ENCODE data around the gene PCSK5. TPM values are rescaled to one million over a fixed set of nuclear protein-coding genes. Genes with fewer than 3 reads are reported as not detected.

The PCSK5 gene
- polyA plus RNA-seq, 1 donor from 2014 or later: 1.7 TPM

DNA sequence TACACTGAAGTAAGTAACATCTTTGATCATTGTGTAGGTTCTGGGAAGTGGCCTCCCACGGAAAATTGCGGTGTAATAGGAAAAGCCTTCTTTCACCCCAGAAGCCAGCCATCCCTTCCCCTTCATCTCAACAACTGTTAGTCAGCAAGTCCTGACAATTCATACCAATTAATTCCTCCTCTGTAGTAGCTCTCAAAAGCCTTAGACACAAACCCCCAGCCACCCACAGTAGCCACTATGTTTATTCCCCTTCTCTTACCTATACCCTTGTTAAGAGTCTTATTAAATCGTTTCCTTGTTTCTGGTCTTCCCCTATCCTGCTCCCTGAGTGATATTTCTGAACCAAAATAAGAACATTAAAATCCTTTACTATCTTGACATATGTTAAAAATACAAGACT lies 143.6 kb downstream of the PCSK5 start:
- Histone ChIP-seq H3K27ac (ENCODE audit: low read length) (no peak overlapping the region), H3K9me3 (ENCODE audit: low read length) (no peaks in the 10 kb centered on the region), H3K27me3 (ENCODE audit: insufficient read depth, low read depth, low read length) (no peaks in the 10 kb centered on the region), H2AFZ (ENCODE audit: low read depth, low read length) (no peak overlapping the region), H3K4me2 (ENCODE audit: low read length) (no peak overlapping the region), H3K9ac (ENCODE audit: low read length) (no peak overlapping the region), H3K4me3 (ENCODE audit: low read length) (no peak overlapping the region), H3F3A (ENCODE audit: insufficient read depth, low read length, poor library complexity, severe bottlenecking) (no peaks in the 10 kb centered on the region), H3K79me2 (replicated peaks; ENCODE audit: insufficient read depth, low read length) (no peaks in the 10 kb centered on the region), H4K20me1 (ENCODE audit: insufficient read depth) (no peaks in the 10 kb centered on the region), H3K36me3 (ENCODE audit: insufficient read depth, low read length) (no peaks in the 10 kb centered on the region), H3K9me2 (ENCODE audit: insufficient read depth, low read length) (no peaks in the 10 kb centered on the region)
- TF ChIP-seq, protein P1, sequence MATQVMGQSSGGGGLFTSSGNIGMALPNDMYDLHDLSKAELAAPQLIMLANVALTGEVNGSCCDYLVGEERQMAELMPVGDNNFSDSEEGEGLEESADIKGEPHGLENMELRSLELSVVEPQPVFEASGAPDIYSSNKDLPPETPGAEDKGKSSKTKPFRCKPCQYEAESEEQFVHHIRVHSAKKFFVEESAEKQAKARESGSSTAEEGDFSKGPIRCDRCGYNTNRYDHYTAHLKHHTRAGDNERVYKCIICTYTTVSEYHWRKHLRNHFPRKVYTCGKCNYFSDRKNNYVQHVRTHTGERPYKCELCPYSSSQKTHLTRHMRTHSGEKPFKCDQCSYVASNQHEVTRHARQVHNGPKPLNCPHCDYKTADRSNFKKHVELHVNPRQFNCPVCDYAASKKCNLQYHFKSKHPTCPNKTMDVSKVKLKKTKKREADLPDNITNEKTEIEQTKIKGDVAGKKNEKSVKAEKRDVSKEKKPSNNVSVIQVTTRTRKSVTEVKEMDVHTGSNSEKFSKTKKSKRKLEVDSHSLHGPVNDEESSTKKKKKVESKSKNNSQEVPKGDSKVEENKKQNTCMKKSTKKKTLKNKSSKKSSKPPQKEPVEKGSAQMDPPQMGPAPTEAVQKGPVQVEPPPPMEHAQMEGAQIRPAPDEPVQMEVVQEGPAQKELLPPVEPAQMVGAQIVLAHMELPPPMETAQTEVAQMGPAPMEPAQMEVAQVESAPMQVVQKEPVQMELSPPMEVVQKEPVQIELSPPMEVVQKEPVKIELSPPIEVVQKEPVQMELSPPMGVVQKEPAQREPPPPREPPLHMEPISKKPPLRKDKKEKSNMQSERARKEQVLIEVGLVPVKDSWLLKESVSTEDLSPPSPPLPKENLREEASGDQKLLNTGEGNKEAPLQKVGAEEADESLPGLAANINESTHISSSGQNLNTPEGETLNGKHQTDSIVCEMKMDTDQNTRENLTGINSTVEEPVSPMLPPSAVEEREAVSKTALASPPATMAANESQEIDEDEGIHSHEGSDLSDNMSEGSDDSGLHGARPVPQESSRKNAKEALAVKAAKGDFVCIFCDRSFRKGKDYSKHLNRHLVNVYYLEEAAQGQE (IDR thresholded peaks at IDR 0.05; ENCODE audit: borderline replicate concordance): no peak
- TF ChIP-seq RAD21 (conservative IDR thresholded peaks at IDR 0.05) (no peak), TAF1 (IDR thresholded peaks at IDR 0.05; ENCODE audit: low read depth) (no peak), EP300 (conservative IDR thresholded peaks at IDR 0.05; ENCODE audit: poor library complexity, severe bottlenecking) (no peak), SMC3 (conservative IDR thresholded peaks at IDR 0.05; ENCODE audit: poor library complexity) (no peak), EZH2 (IDR thresholded peaks at IDR 0.05; ENCODE audit: borderline replicate concordance, insufficient read depth, low read length, poor library complexity, severe bottlenecking) (no peak), MXI1 (conservative IDR thresholded peaks at IDR 0.05; ENCODE audit: poor library complexity, severe bottlenecking) (no peak), POLR2AphosphoS5 (IDR thresholded peaks at IDR 0.05) (no peak)
- TF ChIP-seq, protein P2, sequence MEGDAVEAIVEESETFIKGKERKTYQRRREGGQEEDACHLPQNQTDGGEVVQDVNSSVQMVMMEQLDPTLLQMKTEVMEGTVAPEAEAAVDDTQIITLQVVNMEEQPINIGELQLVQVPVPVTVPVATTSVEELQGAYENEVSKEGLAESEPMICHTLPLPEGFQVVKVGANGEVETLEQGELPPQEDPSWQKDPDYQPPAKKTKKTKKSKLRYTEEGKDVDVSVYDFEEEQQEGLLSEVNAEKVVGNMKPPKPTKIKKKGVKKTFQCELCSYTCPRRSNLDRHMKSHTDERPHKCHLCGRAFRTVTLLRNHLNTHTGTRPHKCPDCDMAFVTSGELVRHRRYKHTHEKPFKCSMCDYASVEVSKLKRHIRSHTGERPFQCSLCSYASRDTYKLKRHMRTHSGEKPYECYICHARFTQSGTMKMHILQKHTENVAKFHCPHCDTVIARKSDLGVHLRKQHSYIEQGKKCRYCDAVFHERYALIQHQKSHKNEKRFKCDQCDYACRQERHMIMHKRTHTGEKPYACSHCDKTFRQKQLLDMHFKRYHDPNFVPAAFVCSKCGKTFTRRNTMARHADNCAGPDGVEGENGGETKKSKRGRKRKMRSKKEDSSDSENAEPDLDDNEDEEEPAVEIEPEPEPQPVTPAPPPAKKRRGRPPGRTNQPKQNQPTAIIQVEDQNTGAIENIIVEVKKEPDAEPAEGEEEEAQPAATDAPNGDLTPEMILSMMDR (IDR thresholded peaks at IDR 0.05; ENCODE audit: poor library complexity, severe bottlenecking): no peak

DNA sequence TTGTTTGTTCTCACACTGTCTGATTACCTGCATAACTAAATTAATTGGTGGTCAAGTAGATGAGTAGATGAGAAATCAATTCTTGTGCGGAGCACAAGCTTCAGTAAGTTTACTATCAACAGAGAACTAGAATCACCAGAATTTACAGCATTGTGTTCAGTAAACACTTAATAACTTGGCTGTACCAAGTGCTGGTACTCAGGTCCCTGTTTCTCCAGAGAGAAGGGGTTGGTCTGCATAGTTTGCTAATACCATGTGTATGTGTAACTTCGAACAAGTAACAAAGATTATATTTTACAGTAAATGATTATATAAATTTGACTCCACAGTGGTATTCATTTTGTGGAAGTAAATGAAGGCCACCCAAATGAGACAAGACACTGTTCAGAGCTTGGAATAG lies 146.3 kb downstream of the PCSK5 start:
- Histone ChIP-seq H3K36me3 (ENCODE audit: insufficient read depth, low read length) (no peaks in the 10 kb centered on the region), H3K79me2 (replicated peaks; ENCODE audit: insufficient read depth, low read length) (no peaks in the 10 kb centered on the region), H3K9ac (ENCODE audit: low read length) (no peak overlapping the region), H3K27ac (ENCODE audit: low read length) (no peak overlapping the region), H3F3A (ENCODE audit: insufficient read depth, low read length, poor library complexity, severe bottlenecking) (no peaks in the 10 kb centered on the region), H4K20me1 (ENCODE audit: insufficient read depth) (no peaks in the 10 kb centered on the region), H3K4me3 (ENCODE audit: low read length) (no peak overlapping the region), H3K9me2 (ENCODE audit: insufficient read depth, low read length) (no peaks in the 10 kb centered on the region), H3K9me3 (ENCODE audit: low read length) (no peaks in the 10 kb centered on the region), H2AFZ (ENCODE audit: low read depth, low read length) (no peak overlapping the region), H3K27me3 (ENCODE audit: insufficient read depth, low read depth, low read length) (no peaks in the 10 kb centered on the region), H3K4me2 (ENCODE audit: low read length) (no peak overlapping the region)
- no peak for TF ChIP-seq TAF1 (IDR thresholded peaks at IDR 0.05; ENCODE audit: low read depth)
- no peak for TF ChIP-seq EZH2 (IDR thresholded peaks at IDR 0.05; ENCODE audit: borderline replicate concordance, insufficient read depth, low read length, poor library complexity, severe bottlenecking)
- TF ChIP-seq SMC3 (conservative IDR thresholded peaks at IDR 0.05; ENCODE audit: poor library complexity): no peak
- TF ChIP-seq, protein P2 (IDR thresholded peaks at IDR 0.05; ENCODE audit: poor library complexity, severe bottlenecking): no peak
- TF ChIP-seq EP300 (conservative IDR thresholded peaks at IDR 0.05; ENCODE audit: poor library complexity, severe bottlenecking): no peak

Measured in neural cell (in vitro differentiated cells).